Epithelial cell of proximal tubule (primary cell): Measurements from ENCODE around the gene C1QTNF1. TPM values are rescaled to one million over a fixed set of nuclear protein-coding genes. Genes with fewer than 3 reads are reported as not detected.
A peak's percentile ranks its signal among the peaks of the same experiment; 100 is the strongest.

Experiments used
- DNase-seq: peaks from one replicate; pipeline ENCODE4 v3.0.0-alpha.2; 2011; ENCODE audit warnings: low read depth
- H3K4me3 ChIP-seq: 2 replicates; pipeline ENCODE4 v1.5.1; 2011; ENCODE audit warnings: low read depth, mild to moderate bottlenecking, low read length
- CTCF ChIP-seq: conservative IDR thresholded peaks from 2 replicates; pipeline ENCODE4 v1.5.1; 2012; ENCODE audit warnings: low read depth, mild to moderate bottlenecking, low read length
- total RNA-seq: library from RNA; depleted of rRNA; stranded (reverse); fragments of >200 nt; gene quantifications from 2 replicates; pipeline ENCODE4 v1.2.3, GENCODE V29; 2015

Gene C1QTNF1
- total RNA-seq, 1 donor from 2014 or later: 2.1 TPM

- H3K4me3 ChIP-seq: no peak overlapping the region
- TF ChIP-seq CTCF: no peak
- DNase-seq: no peak
Measured at GRCh38 chr17:79041041-79041570, 17.1 kb downstream of the C1QTNF1 start.

- no peak overlapping the region for H3K4me3 ChIP-seq
- DNase-seq: no peak
- no peak for TF ChIP-seq CTCF
Measured at GRCh38 chr17:79041723-79042420, 17.9 kb downstream of the C1QTNF1 start.

- DNase-seq: no peak
- H3K4me3 ChIP-seq: no peak overlapping the region
- peak; percentile 91 for TF ChIP-seq CTCF
Measured at GRCh38 chr17:79042421-79043190, 18.6 kb downstream of the C1QTNF1 start.

GRCh38 chr17:79043191-79043930 is 19.4 kb downstream of the C1QTNF1 start:
- H3K4me3 ChIP-seq: no peak overlapping the region
- no peak for TF ChIP-seq CTCF

GRCh38 chr17:79043931-79044320 is 20.0 kb downstream of the C1QTNF1 start:
- no peak for TF ChIP-seq CTCF
- H3K4me3 ChIP-seq: no peak overlapping the region
- no peak for DNase-seq

More at GRCh38 chr17:79043191-79043930, 19.4 kb downstream of the C1QTNF1 start:
- DNase-seq: no peak

GRCh38 chr17:79044462-79044861 is 20.5 kb downstream of the C1QTNF1 start:
- no peak for TF ChIP-seq CTCF
- no peak overlapping the region for H3K4me3 ChIP-seq

More at GRCh38 chr17:79044462-79044861, 20.5 kb downstream of the C1QTNF1 start:
- no peak for DNase-seq
